ENCODE measurements around the gene SLC8B1.
A peak's percentile ranks its signal among the peaks of the same experiment; 100 is the strongest.

The SLC8B1 gene

GRCh38 chr12:113278141-113278540 lies 56.8 kb downstream of the SLC8B1 start:
- no peak overlapping the region for H3K4me3 ChIP-seq (ENCODE audit: low read length)
- no peak for TF ChIP-seq CTCF (conservative IDR thresholded peaks at IDR 0.05; ENCODE audit: low read depth, low read length)
- DNase-seq (ENCODE audit: low read depth): no peak

- no peak for TF ChIP-seq CTCF (conservative IDR thresholded peaks at IDR 0.05; ENCODE audit: low read depth, low read length)
- no peak overlapping the region for H3K4me3 ChIP-seq (ENCODE audit: low read length)
- no peak for DNase-seq (ENCODE audit: low read depth)
These were observed 57.4 kb downstream of the SLC8B1 start for GRCh38 chr12:113277511-113277910.

GRCh38 chr12:113276946-113277500 lies 57.9 kb downstream of the SLC8B1 start:
- no peak for TF ChIP-seq CTCF (conservative IDR thresholded peaks at IDR 0.05; ENCODE audit: low read depth, low read length)
- H3K4me3 ChIP-seq (ENCODE audit: low read length): no peak overlapping the region
- DNase-seq (ENCODE audit: low read depth): no peak

GRCh38 chr12:113276306-113276705 lies 58.6 kb downstream of the SLC8B1 start:
- H3K4me3 ChIP-seq (ENCODE audit: low read length): no peak overlapping the region
- TF ChIP-seq CTCF (conservative IDR thresholded peaks at IDR 0.05; ENCODE audit: low read depth, low read length): no peak
- DNase-seq (ENCODE audit: low read depth): peak; percentile 19

GRCh38 chr12:113274848-113275247 lies 60.1 kb downstream of the SLC8B1 start:
- no peak for TF ChIP-seq CTCF (conservative IDR thresholded peaks at IDR 0.05; ENCODE audit: low read depth, low read length)
- no peak overlapping the region for H3K4me3 ChIP-seq (ENCODE audit: low read length)
- no peak for DNase-seq (ENCODE audit: low read depth)

GRCh38 chr12:113273053-113273725 lies 61.7 kb downstream of the SLC8B1 start:
- no peak overlapping the region for H3K4me3 ChIP-seq (ENCODE audit: low read length)
- TF ChIP-seq CTCF (conservative IDR thresholded peaks at IDR 0.05; ENCODE audit: low read depth, low read length): no peak
- DNase-seq (ENCODE audit: low read depth): no peak

All from retinal pigment epithelial cell (primary cell).